ENCODE measurements around the gene FOXP4.

FOXP4 gene

GRCh38 chr6:41645007-41645618, 98.9 kb downstream of the FOXP4 start:
- no peak for DNase-seq (ENCODE audit: low read depth)

- no peak for DNase-seq (ENCODE audit: low read depth)
Observed at GRCh38 chr6:41646026-41646795, 100.0 kb downstream of the FOXP4 start.

- DNase-seq (ENCODE audit: low read depth): no peak
Observed at GRCh38 chr6:41647061-41647511, 100.9 kb downstream of the FOXP4 start.

- no peak for DNase-seq (ENCODE audit: low read depth)
Observed at GRCh38 chr6:41648070-41648585, 101.9 kb downstream of the FOXP4 start.

GRCh38 chr6:41648921-41649320, 102.7 kb downstream of the FOXP4 start:
- no peak for DNase-seq (ENCODE audit: low read depth)

GRCh38 chr6:41649596-41649995, 103.4 kb downstream of the FOXP4 start:
- DNase-seq (ENCODE audit: low read depth): no peak

GRCh38 chr6:41650120-41650519, 103.9 kb downstream of the FOXP4 start:
- no peak for DNase-seq (ENCODE audit: low read depth)

- DNase-seq (ENCODE audit: low read depth): no peak
Observed at GRCh38 chr6:41651246-41651961, 105.2 kb downstream of the FOXP4 start.
